Right lobe of liver (tissue), 4 donors: Measurements from ENCODE around the gene PPP1R9A.

Experiments
- CTCF ChIP-seq, 4 donors: fragments of 200-600 bp in 3 of 4; fragments of 450-650 bp in 1 of 4; IDR thresholded peaks; one replicate each; pipeline versions ENCODE4 v1.5.1 to v1.8.0; 2016 to 2022; ENCODE audit warnings: antibody characterized with exemption in 4 of 4, mild to moderate bottlenecking in 2 of 4
- POLR2A ChIP-seq: fragments of 450-650 bp; IDR thresholded peaks from one replicate; pipeline ENCODE4 v1.6.1; 2017; ENCODE audit warnings: antibody characterized with exemption, mild to moderate bottlenecking
- donor health status: DM: no; HTN: no; CAD: no.
- donor health status: DM: no; HTN: no; CAD: no.
- donor health status: DM: no; HTN: yes; CAD: no.

- TF ChIP-seq CTCF (IDR thresholded peaks at IDR 0.05), result no peak
- TF ChIP-seq POLR2A, result no peak
Observed at GRCh38 chr7:95213809-95214492, 306.6 kb downstream of the PPP1R9A start.
